HepG2 (cell line): ENCODE results near the gene UBXN1. TPM values are rescaled to one million over a fixed set of nuclear protein-coding genes. Genes with fewer than 3 reads are reported as not detected.

ENCODE experiments used
- ADNP ChIP-seq: sonication (generic); formaldehyde crosslinking; IDR thresholded peaks from 2 replicates; pipeline ENCODE4 v1.4.0; 2020; ENCODE audit warnings: missing genetic modification reagents
- AGO2 ChIP-seq: fragments of 200-400 bp; formaldehyde crosslinking; optimal IDR thresholded peaks from 2 replicates; pipeline ENCODE3; 2017; ENCODE audit warnings: mild to moderate bottlenecking, low read depth, low read length, moderate library complexity
- IRX3 ChIP-seq: sonication (generic); formaldehyde crosslinking; IDR thresholded peaks from 2 replicates; pipeline ENCODE4 v1.8.1; 2023; ENCODE audit warnings: mild to moderate bottlenecking, low read depth, missing genetic modification reagents, borderline replicate concordance
- ISL2 ChIP-seq: sonication (generic); formaldehyde crosslinking; IDR thresholded peaks from 2 replicates; pipeline ENCODE4 v1.5.0; 2020; ENCODE audit warnings: missing genetic modification reagents
- KDM5A ChIP-seq: fragments of 200-600 bp; sonication (generic); IDR thresholded peaks from 2 replicates; pipeline ENCODE4 v1.7.0; 2018; ENCODE audit warnings: antibody characterized with exemption, mild to moderate bottlenecking, low read length, borderline replicate concordance
- KIAA2018 ChIP-seq: sonication (generic); formaldehyde crosslinking; IDR thresholded peaks from 2 replicates; pipeline ENCODE4 v1.5.0; 2020; ENCODE audit warnings: mild to moderate bottlenecking, missing genetic modification reagents, borderline replicate concordance
- PBX3 ChIP-seq: sonication (generic); formaldehyde crosslinking; IDR thresholded peaks from 2 replicates; pipeline ENCODE4 v1.8.1; 2023; ENCODE audit warnings: missing genetic modification reagents, inconsistent platforms, borderline replicate concordance
- PHF5A ChIP-seq: IDR thresholded peaks from one replicate; pipeline ENCODE4 v1.6.1; 2018; ENCODE audit warnings: low read depth, missing genetic modification reagents; ENCODE audit not compliant: unreplicated experiment
- SMAD9 ChIP-seq: sonication (generic); formaldehyde crosslinking; IDR thresholded peaks from 2 replicates; pipeline ENCODE4 v1.5.1; 2020; ENCODE audit warnings: mild to moderate bottlenecking, missing genetic modification reagents
- SMC3 ChIP-seq: IDR thresholded peaks from 2 replicates; pipeline ENCODE4 v1.6.1; 2011; ENCODE audit warnings: low read length, improper control_type of control experiment
- TGIF2 ChIP-seq: IDR thresholded peaks from 2 replicates; pipeline ENCODE4 v1.6.1; 2016; ENCODE audit warnings: control low read depth, missing compliant biosample characterization
- YY1 ChIP-seq: IDR thresholded peaks from 2 replicates; pipeline ENCODE4 v1.6.1; 2011; ENCODE audit warnings: low read length, low read depth, moderate library complexity, mild to moderate bottlenecking; ENCODE audit not compliant: insufficient read depth, insufficient replicate concordance
- ZFP36L1 ChIP-seq: sonication (generic); formaldehyde crosslinking; IDR thresholded peaks from 2 replicates; pipeline ENCODE4 v1.8.0; 2022; ENCODE audit warnings: mild to moderate bottlenecking, missing genetic modification reagents, moderate library complexity
- ZNF234 ChIP-seq: sonication (generic); formaldehyde crosslinking; conservative IDR thresholded peaks from 2 replicates; pipeline ENCODE4 v1.5.1; 2020; ENCODE audit warnings: mild to moderate bottlenecking, missing genetic modification reagents
- ZNF296 ChIP-seq: sonication (generic); formaldehyde crosslinking; conservative IDR thresholded peaks from 2 replicates; pipeline ENCODE4 v1.5.0; 2020; ENCODE audit warnings: mild to moderate bottlenecking, missing genetic modification reagents
- ZNF33B ChIP-seq: sonication (generic); formaldehyde crosslinking; IDR thresholded peaks from 2 replicates; pipeline ENCODE4 v1.5.1; 2020; ENCODE audit warnings: mild to moderate bottlenecking, missing genetic modification reagents
- ZNF343 ChIP-seq: sonication (generic); formaldehyde crosslinking; IDR thresholded peaks from 2 replicates; pipeline ENCODE4 v1.4.0; 2020; ENCODE audit warnings: mild to moderate bottlenecking, missing genetic modification reagents
- ZNF616 ChIP-seq: sonication (generic); formaldehyde crosslinking; IDR thresholded peaks from 2 replicates; pipeline ENCODE4 v1.5.0; 2020; ENCODE audit warnings: low read depth, mild to moderate bottlenecking, missing genetic modification reagents
- ZNF75D ChIP-seq: sonication (generic); formaldehyde crosslinking; IDR thresholded peaks from 2 replicates; pipeline ENCODE4 v1.8.1; 2023; ENCODE audit warnings: missing genetic modification reagents, mild to moderate bottlenecking, borderline replicate concordance
- ZNF883 ChIP-seq: sonication (generic); formaldehyde crosslinking; IDR thresholded peaks from 2 replicates; pipeline ENCODE4 v1.5.1; 2020; ENCODE audit warnings: mild to moderate bottlenecking, missing genetic modification reagents; ENCODE audit errors: not compliant biosample characterization
- polyA plus RNA-seq, 8 experiments: library from polyadenylated mRNA; depleted of rRNA in 3 of 8; stranded (reverse) in 7 of 8; unstranded in 1 of 8; fragments of >200 nt; fragmentation: Illumina TruSeq in 4 of 8; extraction: Trizol in 4 of 8; gene quantifications; 2 replicates each; pipeline versions ENCODE4 v1.2.1 to v1.2.3, GENCODE V29; 2011 to 2016; ENCODE audit warnings: low read depth in 4 of 8, missing spikeins in 1 of 8, mixed read lengths in 1 of 8; ENCODE audit not compliant: insufficient read depth in 1 of 8
- total RNA-seq, 5 experiments: library from RNA; depleted of rRNA; stranded (reverse); fragments of >200 nt; fragmentation: Illumina TruSeq; extraction: Trizol; gene quantifications; 2 replicates each; pipeline ENCODE4 v1.2.3, GENCODE V29; 2016; ENCODE audit warnings: low read depth in 1 of 5

The UBXN1 gene
- total and polyA plus RNA-seq, 2 of the 13 experiments (the other 11 are each of a cell fraction or from before 2014, with no cell fraction given): 47.5 to 52.4 TPM

- no peak for TF ChIP-seq ZNF33B
- no peak; the same call in 1 of the 2 replicates for TF ChIP-seq ZNF296
- TF ChIP-seq IRX3 (CRISPR knock-in tag): peak; percentile 67; the same call in 1 of the 2 replicates
- TF ChIP-seq ISL2: 0 out of 2 replicates have a peak, but pooled peaks have one; percentile 13
- TF ChIP-seq ADNP (CRISPR knock-in tag): no peak
- 0 out of 2 replicates have a peak, but pooled peaks have one; percentile 63 for TF ChIP-seq KIAA2018
- no peak; the same call in 1 of the 2 replicates for TF ChIP-seq ZNF343 (CRISPR knock-in tag)
- peak; percentile 97 for TF ChIP-seq AGO2
- peak; percentile 71; the same call in 1 of the 2 replicates for TF ChIP-seq KDM5A
- no peak for TF ChIP-seq SMC3
- peak; percentile 98 for TF ChIP-seq YY1
- peak; percentile 5 for TF ChIP-seq ZNF883 (CRISPR knock-in tag)
- TF ChIP-seq SMAD9 (CRISPR knock-in tag): no peak
- no peak for TF ChIP-seq ZNF75D (CRISPR knock-in tag)
- no peak for TF ChIP-seq PHF5A (CRISPR knock-in tag)
- peak; percentile 74 for TF ChIP-seq TGIF2 (CRISPR knock-in tag)
- peak; percentile 26; the same call in 1 of the 2 replicates for TF ChIP-seq ZFP36L1
- no peak for TF ChIP-seq PBX3 (CRISPR knock-in tag)
- no peak for TF ChIP-seq ZNF234 (CRISPR knock-in tag)
- no peak for TF ChIP-seq ZNF616 (CRISPR knock-in tag)
These were observed 32.7 kb downstream of the UBXN1 start, which contains the start of gene GANAB (continued) for GRCh38 chr11:62645946-62646824.
